Epidermal melanocyte (primary cell): ENCODE results near the gene C17orf75.

Experiments used
- DNase-seq: peaks from one replicate; pipeline ENCODE4 v3.0.0; 2011; ENCODE audit warnings: low spot score; ENCODE audit not compliant: insufficient read length

The C17orf75 gene

GRCh38 chr17:32305049-32305448 is 36.9 kb downstream of the C17orf75 start:
- DNase-seq = no peak

- DNase-seq = no peak
These were observed 38.1 kb downstream of the C17orf75 start for GRCh38 chr17:32303781-32304288.

GRCh38 chr17:32302860-32303649 is 38.9 kb downstream of the C17orf75 start:
- no peak for DNase-seq

- DNase-seq = no peak
These were observed 39.9 kb downstream of the C17orf75 start for GRCh38 chr17:32302037-32302436.

GRCh38 chr17:32299580-32300164 is 42.3 kb downstream of the C17orf75 start:
- no peak for DNase-seq

- no peak for DNase-seq
These were observed 43.0 kb downstream of the C17orf75 start for GRCh38 chr17:32298721-32299579.

GRCh38 chr17:32298298-32298697 is 43.7 kb downstream of the C17orf75 start:
- no peak for DNase-seq

- no peak for DNase-seq
These were observed 44.1 kb downstream of the C17orf75 start for GRCh38 chr17:32297860-32298259.

- no peak for DNase-seq
These were observed 44.5 kb downstream of the C17orf75 start for GRCh38 chr17:32297424-32297823.

GRCh38 chr17:32292094-32292493 is 49.9 kb downstream of the C17orf75 start:
- DNase-seq = no peak

- DNase-seq = no peak
These were observed 52.4 kb downstream of the C17orf75 start for GRCh38 chr17:32289471-32290070.

GRCh38 chr17:32288615-32289014 is 53.4 kb downstream of the C17orf75 start:
- DNase-seq = no peak

- DNase-seq = no peak
These were observed 54.0 kb downstream of the C17orf75 start for GRCh38 chr17:32287804-32288511.

GRCh38 chr17:32286518-32286900 is 55.5 kb downstream of the C17orf75 start:
- no peak for DNase-seq

GRCh38 chr17:32285746-32286517 is 56.0 kb downstream of the C17orf75 start:
- no peak for DNase-seq

GRCh38 chr17:32285306-32285705 is 56.7 kb downstream of the C17orf75 start:
- DNase-seq = no peak

GRCh38 chr17:32283745-32284201 is 58.2 kb downstream of the C17orf75 start:
- DNase-seq = no peak

GRCh38 chr17:32281011-32281451 is 60.9 kb downstream of the C17orf75 start:
- DNase-seq = no peak

GRCh38 chr17:32279891-32280716 is 61.9 kb downstream of the C17orf75 start:
- DNase-seq = no peak
